ENCODE results near the gene HOXA9. TPM values are rescaled to one million over a fixed set of nuclear protein-coding genes. Genes with fewer than 3 reads are reported as not detected.

HOXA9 gene
- total and polyA plus RNA-seq, 2 of the 8 experiments (the other 6 are each of a cell fraction or from before 2014, with no cell fraction given): not detected

DNA sequence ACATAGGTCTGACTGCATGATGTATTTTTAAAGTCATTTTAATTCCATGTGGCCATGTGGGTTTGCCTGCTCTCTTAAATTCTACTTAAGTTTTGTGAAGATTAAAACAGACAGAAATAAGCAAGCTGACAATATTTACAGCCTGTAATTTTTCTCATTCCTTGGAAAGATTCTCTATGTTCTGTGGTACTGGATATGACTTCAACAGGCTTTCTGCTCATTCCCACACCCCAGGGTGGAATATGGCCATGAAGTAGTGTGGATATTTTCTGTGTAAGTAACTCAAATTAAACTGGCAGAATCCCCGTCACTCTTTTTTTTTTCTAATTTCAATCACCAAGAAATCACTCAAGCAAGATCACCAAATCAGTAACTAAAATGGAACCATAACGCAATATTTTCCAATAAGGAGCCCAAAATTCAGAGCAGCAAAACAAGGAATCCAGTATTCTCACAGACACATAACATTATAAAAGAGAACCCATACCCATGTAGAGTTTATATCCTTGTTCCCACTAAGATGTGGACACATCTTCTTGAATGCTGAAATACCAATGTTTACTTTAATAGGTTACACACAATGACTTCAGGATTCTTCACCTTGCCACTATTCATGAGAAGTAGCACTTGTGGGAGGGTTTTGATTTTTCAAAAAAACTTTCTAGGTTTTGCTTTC is 27.6 kb downstream of the HOXA9 start:
- no peaks in the 10 kb centered on the region for H3K79me2 ChIP-seq (ENCODE audit: control insufficient read depth in 1 of 2, insufficient read depth in 2 of 2, low read length in 2 of 2)
- DNase-seq (ENCODE audit: low read depth in 1 of 2, low spot score in 2 of 2) (no peak), FAIRE-seq (no peak)
- H3K4me3 ChIP-seq (ENCODE audit: extremely low read depth in 1 of 4, insufficient read depth in 2 of 4, low read depth in 3 of 4, low read length in 4 of 4): no peak overlapping the region
- no peaks in the 10 kb centered on the region for H3K9me3 ChIP-seq (ENCODE audit: insufficient read depth in 2 of 2, low read depth in 1 of 2, low read length in 1 of 2)
- ChIA-PET CTCF (ENCODE audit: partially characterized antibody) (no interaction called here), POLR2A (ENCODE audit: partially characterized antibody) (no interaction called here)
- H4K8ac ChIP-seq (ENCODE audit: extremely low read depth, insufficient read depth, low read length): no peak overlapping the region
- H3K79me1 ChIP-seq (ENCODE audit: low read depth, low read length): no peaks in the 10 kb centered on the region
- no peak overlapping the region for H4K91ac ChIP-seq (replicated peaks; ENCODE audit: insufficient read length, low read length)
- H2AK5ac ChIP-seq (ENCODE audit: low read depth, low read length): no peak overlapping the region
- peaks cover 97 to 100% (median 100%) of the 10 kb centered on the region in 4 experiments for H3K27me3 ChIP-seq (replicated peaks in 1 of 4; ENCODE audit: control insufficient read depth in 3 of 4, extremely low read depth in 1 of 4, insufficient read depth in 3 of 4, low read length in 3 of 4)
- no peak overlapping the region for H3K56ac ChIP-seq (replicated peaks; ENCODE audit: insufficient read length, low read depth, low read length)
- no peak overlapping the region for H2BK12ac ChIP-seq (ENCODE audit: low read depth, low read length)
- H3K4me1 ChIP-seq (replicated peaks in 1 of 4; ENCODE audit: control insufficient read depth in 3 of 4, insufficient read depth in 4 of 4, low read length in 3 of 4): peaks cover 0 to 5% (median 2%) of the 10 kb centered on the region in 4 experiments; a peak in 4 of 7 replicates
- peaks cover 1% of the 10 kb centered on the region; the same call in 1 of the 2 replicates for H3K23me2 ChIP-seq (ENCODE audit: low read depth, low read length)
- H2BK120ac ChIP-seq (replicated peaks; ENCODE audit: low read depth, low read length): no peak overlapping the region
- H3K14ac ChIP-seq (ENCODE audit: insufficient read length): no peak overlapping the region
- no peak overlapping the region for H2AFZ ChIP-seq (ENCODE audit: low read length)
- no peak overlapping the region for H3K9ac ChIP-seq (replicated peaks in 1 of 4; ENCODE audit: extremely low read depth in 1 of 4, low read depth in 3 of 4, low read length in 3 of 4)
- no peak overlapping the region for H3K23ac ChIP-seq (ENCODE audit: insufficient read length)
- peaks cover 17 to 22% of the 10 kb centered on the region in 2 experiments for H4K20me1 ChIP-seq (replicated peaks in 1 of 2; ENCODE audit: control insufficient read depth in 1 of 2, insufficient read depth in 2 of 2, low read length in 2 of 2)
- no peak overlapping the region for H2BK20ac ChIP-seq (ENCODE audit: low read length)
- 64% methylated on average over 2 of the region's 2 CpGs; no CpG with 5 or more reads in 1 of the 2 experiments for WGBS, 2 experiments (ENCODE audit: extremely low coverage in 1 of 2, insufficient coverage in 1 of 2, insufficient read length in 1 of 2, insufficient replicate concordance in 2 of 2, low coverage in 1 of 2, low lambda C conversion rate in 2 of 2, missing lambda C conversion rate in 1 of 2)
- H3K4me2 ChIP-seq (ENCODE audit: insufficient read depth in 1 of 2, low read depth in 2 of 2, low read length in 2 of 2): no peak overlapping the region
- H3K27ac ChIP-seq (ENCODE audit: low read depth, low read length): no peak overlapping the region
- no peak overlapping the region for H3K4ac ChIP-seq (replicated peaks; ENCODE audit: insufficient read length, low read depth, low read length)
- H4K5ac ChIP-seq (ENCODE audit: insufficient read length, low read depth, low read length): no peak overlapping the region
- no peak overlapping the region for H2BK5ac ChIP-seq (ENCODE audit: low read depth, low read length)
- TF ChIP-seq KDM1A (IDR thresholded peaks at IDR 0.05; ENCODE audit: borderline replicate concordance, low read length) (no peak), CBX8 (IDR thresholded peaks at IDR 0.05; ENCODE audit: borderline replicate concordance, low read depth, low read length) (peak; percentile 48)
- H3K36me3 ChIP-seq (ENCODE audit: control insufficient read depth in 2 of 4, insufficient read depth in 4 of 4, low read length in 3 of 4): peaks cover 0 to 5% (median 0%) of the 10 kb centered on the region in 4 experiments; a peak in 1 of 8 replicates
- H3K18ac ChIP-seq (ENCODE audit: extremely low read depth, low read length): no peak overlapping the region
- no peak overlapping the region for H2BK15ac ChIP-seq (ENCODE audit: low read length)

All from H1 (cell line).